HCT116 (cell line): ENCODE results near the gene C8A.

Experiments used
- ATF3 ChIP-seq: IDR thresholded peaks from 2 replicates; pipeline ENCODE4 v1.6.1; 2012
- CEBPB ChIP-seq: IDR thresholded peaks from 2 replicates; pipeline ENCODE4 v1.6.1; 2012; ENCODE audit warnings: low read depth
- CTCF ChIP-seq, 3 experiments: fragments of 200-600 bp in 1 of 3; sonication (generic) in 1 of 3; IDR thresholded peaks in 2 of 3; conservative IDR thresholded peaks in 1 of 3; 2 replicates each; pipeline ENCODE4 v1.5.1; 2012 to 2017; ENCODE audit warnings: low read depth in 2 of 3, low read length in 2 of 3, antibody characterized with exemption in 1 of 3, borderline replicate concordance in 1 of 3, control low read depth in 1 of 3, mild to moderate bottlenecking in 1 of 3, mixed read lengths in 1 of 3, mixed run types in 1 of 3, moderate library complexity in 1 of 3; ENCODE audit not compliant: insufficient read depth in 1 of 3
- EZH2 ChIP-seq: fragments of 200-600 bp; sonication (generic); IDR thresholded peaks from 2 replicates; pipeline ENCODE4 v1.6.1; 2017; ENCODE audit warnings: antibody characterized with exemption, mixed run types
- EZH2phosphoT487 ChIP-seq: fragments of 200-600 bp; IDR thresholded peaks from 2 replicates; pipeline ENCODE4 v1.6.1; 2018; ENCODE audit warnings: antibody characterized with exemption, borderline replicate concordance
- MAX ChIP-seq: IDR thresholded peaks from 2 replicates; pipeline ENCODE4 v1.6.1; 2012
- POLR2A ChIP-seq: IDR thresholded peaks from 2 replicates; pipeline ENCODE4 v1.7.0; 2011; ENCODE audit warnings: borderline replicate concordance; ENCODE audit not compliant: insufficient read depth, insufficient read length; ENCODE audit errors: extremely low read depth
- POLR2AphosphoS5 ChIP-seq: IDR thresholded peaks from 2 replicates; pipeline ENCODE4 v1.6.1; 2011; ENCODE audit warnings: mild to moderate bottlenecking, low read depth, low read length, moderate library complexity
- RAD21 ChIP-seq: IDR thresholded peaks from 2 replicates; pipeline ENCODE4 v1.6.1; 2012; ENCODE audit warnings: low read depth, mild to moderate bottlenecking
- SP1 ChIP-seq: IDR thresholded peaks from 2 replicates; pipeline ENCODE4 v1.6.1; 2012; ENCODE audit warnings: low read depth
- TCF7L2 ChIP-seq: IDR thresholded peaks from 2 replicates; pipeline ENCODE4 v1.7.0; 2011; ENCODE audit warnings: borderline replicate concordance, inconsistent platforms; ENCODE audit not compliant: insufficient read depth, insufficient read length; ENCODE audit errors: extremely low read depth
- YY1 ChIP-seq: IDR thresholded peaks from 2 replicates; pipeline ENCODE4 v1.6.1; 2011; ENCODE audit warnings: low read length, low read depth, moderate library complexity, mild to moderate bottlenecking; ENCODE audit not compliant: insufficient replicate concordance; ENCODE audit errors: extremely low read depth
- ZBTB33 ChIP-seq: IDR thresholded peaks from 2 replicates; pipeline ENCODE4 v1.6.1; 2011; ENCODE audit warnings: mild to moderate bottlenecking, low read length, moderate library complexity; ENCODE audit not compliant: insufficient replicate concordance; ENCODE audit errors: extremely low read depth

GRCh38 chr1:56904663-56905397 is 50.2 kb downstream of the C8A start:
- TF ChIP-seq EZH2 (no peak), POLR2AphosphoS5 (no peak), CTCF (IDR thresholded peaks at IDR 0.05 in 2 of 3, conservative IDR thresholded peaks at IDR 0.05 in 1 of 3; ENCODE audit: borderline replicate concordance in 1 of 3, insufficient read depth in 1 of 3, low read depth in 2 of 3, low read length in 2 of 3) (no peak), CEBPB (no peak), TCF7L2 (no peak), RAD21 (no peak), YY1 (no peak), POLR2A (no peak), ZBTB33 (no peak), EZH2phosphoT487 (no peak), ATF3 (no peak), SP1 (no peak), MAX (no peak)
